IPS-NIHi7 (cell line): ENCODE measurements around the gene KRT4.
"Not testable (repeated sequence)": the region's sequence is repeated elsewhere in the genome, so short reads cannot be mapped to it uniquely, and the experiment has no call there.

Experiments used
- DNase-seq: peaks from one replicate; pipeline ENCODE4 v3.0.0; 2012; ENCODE audit warnings: mixed read lengths; ENCODE audit errors: extremely low spot score

The KRT4 gene

GRCh38 chr12:52813885-52814709 is at the start of gene KRT4:
KRT4 (minus strand) TSS chr12:52814116; CDS start chr12:52814058, 58 bp downstream.
- DNase-seq = no peak

DNA sequence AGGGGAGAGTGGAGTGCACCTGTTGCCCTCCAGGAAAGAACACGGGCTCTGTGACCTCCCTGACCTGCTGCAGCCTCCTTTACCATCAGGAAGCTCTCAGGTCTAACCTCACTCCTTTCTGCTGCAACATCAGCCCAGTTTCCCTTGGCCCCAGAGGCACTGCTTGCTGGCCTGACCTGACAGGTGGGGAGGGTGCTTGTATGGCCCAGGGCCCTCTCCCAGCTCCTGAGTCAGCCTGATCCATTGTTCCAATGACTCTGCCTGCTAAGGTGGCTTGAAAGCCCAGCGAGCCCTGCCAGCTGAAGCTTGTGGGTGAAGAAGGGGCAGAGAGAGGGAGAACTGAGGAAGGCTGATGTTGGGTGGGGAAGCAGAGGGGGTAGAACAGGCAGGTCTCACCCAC is 48.1 kb upstream of the KRT4 start:
- no peak for DNase-seq

GRCh38 chr12:52861511-52861910 is 47.6 kb upstream of the KRT4 start:
- no peak for DNase-seq

DNA sequence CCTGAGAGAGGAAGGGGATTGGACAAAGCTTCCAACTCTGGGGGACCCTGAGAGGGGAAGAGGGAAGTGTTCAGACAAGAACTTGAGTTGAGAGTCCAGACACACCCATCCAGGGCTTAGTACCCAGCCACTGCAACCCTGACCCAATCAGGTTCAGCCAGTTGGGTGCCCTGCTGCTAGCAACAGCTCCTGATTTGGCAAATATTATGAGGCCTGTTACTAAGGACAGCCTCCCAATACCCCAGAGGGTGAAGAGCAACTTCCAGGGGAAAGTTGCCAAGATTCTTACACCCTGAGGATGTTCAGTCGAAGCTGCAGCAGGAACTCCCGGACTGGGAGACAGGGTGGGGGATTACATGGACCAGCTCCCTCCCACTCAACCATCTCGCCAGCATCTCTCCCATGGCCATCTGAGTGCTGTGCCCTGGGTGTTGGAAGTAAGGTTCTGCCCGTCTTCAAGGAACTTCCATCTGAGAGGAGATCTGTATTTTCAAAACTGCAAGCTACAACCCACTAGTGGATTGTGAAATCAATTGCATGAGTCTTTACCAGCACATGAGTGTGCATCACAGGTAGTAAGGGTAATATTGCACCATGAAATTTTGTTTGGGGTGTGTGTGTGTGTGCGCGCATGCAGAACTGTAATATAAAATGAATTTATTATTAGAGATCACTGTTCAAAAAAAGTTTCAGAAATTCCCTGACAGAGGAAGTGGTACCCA is 46.3 kb upstream of the KRT4 start:
- DNase-seq = no peak

GRCh38 chr12:52857500-52857899 is 43.6 kb upstream of the KRT4 start:
- no peak for DNase-seq

DNA sequence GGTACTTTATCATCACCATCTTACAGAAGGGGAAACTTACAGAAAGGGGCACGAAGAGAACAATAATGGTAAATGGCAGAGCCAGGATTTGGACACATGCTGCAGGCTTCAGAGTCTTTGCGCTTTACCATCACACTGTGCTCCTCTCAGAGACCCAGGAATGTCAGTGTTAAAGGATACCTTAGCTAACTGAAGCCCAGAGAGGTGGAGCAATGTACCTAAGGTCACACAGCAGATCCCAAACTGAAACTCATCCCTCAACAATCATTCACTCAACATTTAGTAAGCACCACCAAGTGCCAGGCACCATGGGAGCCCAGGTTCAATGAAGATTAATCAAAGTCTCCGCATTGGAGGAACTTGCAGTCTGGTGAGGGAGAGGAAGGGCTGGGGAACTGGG is 42.9 kb upstream of the KRT4 start:
- DNase-seq = no peak

DNA sequence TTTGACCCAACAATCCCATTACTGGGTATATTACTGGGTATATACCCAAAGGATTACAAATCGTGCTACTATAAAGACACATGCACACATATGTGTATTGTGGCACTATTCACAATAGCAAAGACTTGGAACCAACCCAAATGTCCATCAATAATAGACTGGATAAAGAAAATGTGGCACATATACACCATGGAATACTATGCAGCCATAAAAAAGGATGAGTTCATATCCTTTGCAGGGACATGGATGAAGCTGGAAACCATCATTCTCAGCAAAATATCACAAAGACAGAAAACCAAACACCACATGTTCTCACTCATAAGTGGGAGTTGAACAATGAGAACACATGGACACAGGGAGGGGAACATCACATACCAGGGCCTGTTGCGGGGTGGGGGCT is 42.2 kb upstream of the KRT4 start:
- not testable (repeated sequence) for DNase-seq

GRCh38 chr12:52851787-52852186 is 37.9 kb upstream of the KRT4 start:
- no peak for DNase-seq

DNA sequence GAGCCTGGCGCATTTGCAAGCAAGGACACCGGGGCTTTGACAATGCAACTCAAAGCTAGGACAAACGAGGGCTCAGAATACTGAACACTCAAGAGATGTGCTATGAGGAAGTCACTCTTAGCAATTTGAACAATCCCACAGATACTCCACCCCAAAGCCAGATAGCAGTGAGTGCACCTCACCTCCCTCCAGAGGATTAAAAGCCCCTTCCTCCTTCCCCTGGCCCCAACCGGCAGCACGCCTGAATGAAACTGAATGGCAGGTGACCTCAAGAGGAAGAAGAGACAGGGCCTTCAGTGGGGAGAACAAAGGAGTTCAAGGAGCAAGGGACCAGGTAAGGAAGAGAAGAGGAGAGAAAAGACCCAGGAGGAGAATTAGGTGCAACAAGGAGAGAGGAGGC is 36.8 kb upstream of the KRT4 start:
- no peak for DNase-seq

GRCh38 chr12:52849511-52849910 is 35.6 kb upstream of the KRT4 start:
- DNase-seq = no peak

DNA sequence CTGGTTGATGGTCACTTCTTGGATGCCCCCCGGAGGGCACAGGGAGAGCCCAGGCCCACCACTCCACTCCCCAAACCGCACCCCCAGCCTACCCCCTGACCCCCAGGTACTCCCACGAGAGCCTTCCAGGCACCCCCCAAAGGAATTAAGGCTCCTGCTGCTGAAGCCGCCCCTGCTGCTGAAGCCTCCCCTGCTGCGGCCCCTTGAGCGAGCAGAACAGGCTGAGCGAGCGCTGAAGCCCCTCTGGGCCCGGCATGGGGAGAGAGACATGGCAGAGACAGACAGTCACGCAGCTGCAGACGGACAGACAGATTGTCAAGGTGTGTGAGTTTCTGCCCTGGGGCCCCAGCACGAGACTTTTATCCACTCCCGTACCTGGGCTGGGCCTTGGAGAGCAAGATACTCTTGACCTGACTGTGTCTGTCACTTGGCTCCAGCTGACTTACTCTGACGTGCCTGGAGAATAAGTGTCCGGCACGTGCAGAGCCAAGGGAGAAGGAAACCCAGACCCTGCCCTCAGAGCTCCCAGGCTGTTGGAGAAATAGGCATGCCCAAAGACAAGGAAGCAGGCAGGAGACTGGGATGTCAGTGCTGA is 34.8 kb upstream of the KRT4 start, which contains the start of gene KRT78:
KRT78 (minus strand) TSS at position 334 of the 595 bp plus-strand sequence; CDS start at position 270, 64 bp downstream.
- no peak for DNase-seq

DNA sequence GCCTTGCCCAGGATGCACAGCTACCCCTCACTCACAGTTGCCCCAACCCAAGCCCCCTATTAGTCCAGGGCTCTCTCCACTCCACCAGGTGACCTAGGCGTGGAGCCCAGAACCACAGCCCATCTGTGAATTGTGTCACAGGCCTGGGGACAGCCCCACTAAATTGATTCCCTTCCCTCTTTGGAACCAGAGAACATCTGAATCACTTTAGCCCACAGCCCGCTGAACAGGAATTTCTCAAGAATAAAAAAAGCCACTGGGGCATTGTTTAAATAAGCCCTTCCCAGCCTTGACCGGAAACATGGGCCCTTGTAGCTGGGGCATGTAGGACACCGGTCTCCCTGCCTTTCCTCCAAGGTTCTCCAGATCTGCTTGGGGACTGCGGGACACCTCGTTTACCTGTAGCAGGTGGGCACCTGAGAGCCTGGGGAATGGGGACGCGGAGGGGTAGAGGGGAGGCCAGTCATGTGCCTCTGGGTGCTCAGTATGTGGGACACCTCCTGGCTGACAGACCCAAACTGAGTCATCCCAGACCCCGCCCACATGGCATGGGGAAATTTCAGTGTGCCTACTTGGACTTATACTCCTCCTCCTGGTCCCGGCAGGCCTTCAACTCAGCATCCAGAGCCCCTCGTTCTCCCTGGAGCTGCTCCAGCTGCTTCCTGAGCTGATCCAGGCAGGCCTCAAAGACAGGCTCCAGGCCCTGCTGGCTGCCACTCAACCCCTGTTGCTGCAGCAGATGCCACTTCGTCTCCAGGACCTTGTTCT is 33.6 kb upstream of the KRT4 start:
- DNase-seq = no peak

DNA sequence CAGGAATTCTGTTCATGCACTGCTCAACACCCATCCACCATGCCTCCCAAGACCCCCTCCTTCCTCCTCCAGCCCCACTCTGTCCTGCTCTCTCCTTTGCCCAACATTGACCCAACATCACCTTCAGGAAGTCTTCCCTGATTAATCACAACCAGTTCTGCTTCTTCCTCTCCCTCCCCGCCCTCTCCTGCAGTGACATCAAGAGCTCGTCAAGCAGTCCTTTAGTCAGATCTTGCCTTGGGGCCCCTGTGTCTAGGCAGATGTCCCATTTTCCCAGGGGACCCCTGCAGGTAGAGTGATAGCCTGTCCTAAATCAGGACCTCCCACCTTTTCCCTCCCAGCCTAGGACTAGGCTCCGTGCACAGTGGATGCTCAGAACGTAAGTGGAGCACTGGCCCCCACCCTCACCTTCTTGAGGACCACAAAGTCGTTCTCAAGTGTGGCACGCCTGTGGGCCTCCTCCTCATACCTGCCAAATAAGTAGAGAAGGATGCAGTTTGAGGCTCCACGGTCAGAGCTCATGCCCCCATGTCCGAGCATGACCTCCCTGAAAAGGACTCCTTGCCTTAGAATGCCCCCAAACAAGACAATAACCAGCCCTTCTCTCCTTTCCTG is 32.5 kb upstream of the KRT4 start:
- no peak for DNase-seq

DNA sequence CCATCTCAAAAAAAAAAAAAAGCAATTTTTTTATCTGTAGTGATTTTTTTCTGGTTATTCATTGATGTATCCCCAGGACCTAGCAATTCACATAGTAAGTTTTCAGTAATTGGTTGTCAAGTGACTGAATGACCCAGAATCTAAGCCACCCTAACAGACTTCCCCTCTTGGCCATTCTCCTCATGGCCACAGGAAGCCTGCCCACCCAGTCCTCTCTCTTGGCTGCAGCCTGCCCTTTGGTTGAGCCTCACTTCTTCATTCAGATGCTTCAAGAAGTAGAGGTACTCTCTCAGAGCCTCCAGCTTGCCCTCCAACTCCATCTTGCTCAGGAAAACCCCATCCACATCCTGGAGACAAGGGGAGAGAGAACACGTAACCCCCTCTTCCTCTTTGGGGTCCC is 32.0 kb upstream of the KRT4 start:
- no peak for DNase-seq

GRCh38 chr12:52844386-52844785 is 30.5 kb upstream of the KRT4 start:
- DNase-seq = no peak

DNA sequence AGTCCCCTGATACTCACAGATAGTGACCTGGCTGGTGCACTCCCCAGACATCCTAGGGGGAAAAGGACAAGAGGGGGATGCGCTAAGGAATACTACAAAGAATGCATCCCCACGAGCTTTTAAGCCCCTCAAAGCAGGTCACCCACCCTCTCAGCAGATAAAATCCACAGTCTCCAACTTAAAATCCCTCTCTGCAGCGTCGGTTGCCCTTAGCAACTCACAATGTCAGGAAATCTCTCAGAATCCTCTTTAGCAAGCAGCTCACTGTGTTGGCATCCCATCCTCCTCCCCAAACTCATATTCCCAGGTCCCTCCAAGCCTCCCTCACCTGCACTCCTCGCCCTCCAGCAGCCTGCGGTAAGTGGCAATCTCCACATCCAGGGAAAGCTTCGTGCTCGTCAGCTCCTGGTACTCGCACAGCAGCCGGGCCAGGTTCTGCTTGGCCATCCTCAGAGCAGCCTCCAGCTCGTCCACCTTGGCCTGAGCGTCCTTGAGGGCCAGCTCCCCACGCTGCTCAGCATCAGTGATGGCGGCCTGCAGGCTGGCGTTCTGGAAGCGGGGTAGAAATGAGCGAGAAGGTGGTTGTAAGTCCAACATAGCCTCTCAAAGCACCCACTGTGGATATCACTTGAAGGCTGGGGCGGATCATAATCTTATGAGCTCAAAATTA is 25.7 kb upstream of the KRT4 start:
- DNase-seq = no peak

DNA sequence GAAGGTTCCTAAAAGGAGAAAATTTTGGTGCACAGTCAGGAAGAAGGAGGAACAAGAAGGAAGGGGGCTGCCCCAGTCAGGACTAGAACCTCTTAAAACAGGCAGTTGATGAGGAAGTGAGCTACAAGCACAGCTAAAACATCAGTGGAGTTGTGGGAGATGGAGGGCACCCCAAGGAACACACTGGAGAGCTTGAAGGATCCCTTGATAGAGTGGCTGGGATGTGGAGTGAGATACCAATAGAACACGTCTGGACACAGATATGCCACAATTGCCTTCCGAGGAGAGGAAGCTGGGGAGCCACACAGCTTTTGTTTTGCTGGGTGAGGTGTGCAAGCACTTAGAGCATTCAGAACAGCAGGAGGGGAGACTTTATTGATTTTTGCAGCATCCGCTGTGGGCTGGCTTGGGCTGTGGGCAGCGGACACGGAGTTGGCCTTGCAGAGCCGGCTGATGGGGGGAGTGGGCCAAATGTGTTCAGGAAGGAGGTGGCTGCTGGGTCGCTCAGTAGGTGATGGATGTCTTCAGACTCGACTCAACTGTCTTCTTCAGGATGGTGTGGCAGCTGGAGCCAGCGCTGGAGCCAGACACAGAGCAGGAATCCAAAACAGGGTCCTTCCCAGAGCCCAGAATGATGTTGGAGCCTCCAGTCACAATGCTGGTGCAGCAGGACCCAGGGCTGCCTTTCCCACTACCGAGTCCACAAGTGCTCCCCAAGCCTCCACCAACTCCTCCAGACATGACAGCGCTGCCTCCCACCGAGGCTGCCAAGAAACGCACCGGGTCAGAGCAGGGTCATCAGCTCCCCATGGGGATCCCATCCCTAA is 24.9 kb upstream of the KRT4 start:
- DNase-seq = no peak

- no peak for DNase-seq
These were observed 24.1 kb upstream of the KRT4 start for GRCh38 chr12:52837781-52838608.

DNA sequence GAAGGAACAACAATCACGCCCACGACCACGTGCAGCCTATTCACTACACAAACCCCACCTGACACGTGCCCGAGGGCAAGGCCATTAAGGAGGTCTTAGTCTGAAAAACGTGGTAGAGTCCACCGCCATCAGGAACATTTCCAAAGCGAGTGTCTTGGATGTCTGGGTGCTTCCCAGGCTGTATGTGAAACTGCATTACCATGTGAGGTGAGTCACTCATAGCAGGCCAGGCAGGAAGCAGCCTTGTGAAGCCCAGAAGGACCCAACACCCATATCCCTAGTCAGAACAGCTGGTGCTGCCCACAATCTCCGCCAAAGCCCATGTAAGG is 23.5 kb upstream of the KRT4 start:
- DNase-seq = no peak
